SIG-M5 treated with dmso at 0.1 percent for 504 hours (cell line): Measurements from ENCODE around the gene CAMTA1.
"Not testable (repeated sequence)": the region's sequence is repeated elsewhere in the genome, so short reads cannot be mapped to it uniquely, and the experiment has no call there.

Source experiments
- DNase-seq: peaks from one replicate; lab custom pipeline; 2025; ENCODE audit not compliant: unreplicated experiment; lab: John Stamatoyannopoulos, UW

Gene CAMTA1

DNA sequence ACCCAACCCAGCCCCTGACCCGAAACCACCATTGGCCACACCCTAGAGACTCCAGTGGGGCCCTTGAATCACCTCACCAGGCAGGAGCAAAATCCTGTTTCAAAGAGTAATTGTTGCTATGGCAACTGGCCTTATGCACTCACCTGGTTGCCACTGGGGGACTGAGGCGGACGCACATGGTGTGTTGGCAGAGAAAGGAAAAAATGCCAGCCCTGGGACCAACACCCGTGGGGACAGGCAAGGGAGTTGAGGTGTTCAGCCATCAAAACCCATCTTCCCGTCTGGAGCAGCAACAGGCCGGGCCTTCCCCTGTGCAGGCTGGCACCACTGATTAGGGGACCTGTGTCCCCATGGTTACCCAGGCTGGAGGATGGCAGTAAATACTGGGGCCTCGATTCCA is 590.1 kb downstream of the CAMTA1 start:
- no peak for DNase-seq

DNA sequence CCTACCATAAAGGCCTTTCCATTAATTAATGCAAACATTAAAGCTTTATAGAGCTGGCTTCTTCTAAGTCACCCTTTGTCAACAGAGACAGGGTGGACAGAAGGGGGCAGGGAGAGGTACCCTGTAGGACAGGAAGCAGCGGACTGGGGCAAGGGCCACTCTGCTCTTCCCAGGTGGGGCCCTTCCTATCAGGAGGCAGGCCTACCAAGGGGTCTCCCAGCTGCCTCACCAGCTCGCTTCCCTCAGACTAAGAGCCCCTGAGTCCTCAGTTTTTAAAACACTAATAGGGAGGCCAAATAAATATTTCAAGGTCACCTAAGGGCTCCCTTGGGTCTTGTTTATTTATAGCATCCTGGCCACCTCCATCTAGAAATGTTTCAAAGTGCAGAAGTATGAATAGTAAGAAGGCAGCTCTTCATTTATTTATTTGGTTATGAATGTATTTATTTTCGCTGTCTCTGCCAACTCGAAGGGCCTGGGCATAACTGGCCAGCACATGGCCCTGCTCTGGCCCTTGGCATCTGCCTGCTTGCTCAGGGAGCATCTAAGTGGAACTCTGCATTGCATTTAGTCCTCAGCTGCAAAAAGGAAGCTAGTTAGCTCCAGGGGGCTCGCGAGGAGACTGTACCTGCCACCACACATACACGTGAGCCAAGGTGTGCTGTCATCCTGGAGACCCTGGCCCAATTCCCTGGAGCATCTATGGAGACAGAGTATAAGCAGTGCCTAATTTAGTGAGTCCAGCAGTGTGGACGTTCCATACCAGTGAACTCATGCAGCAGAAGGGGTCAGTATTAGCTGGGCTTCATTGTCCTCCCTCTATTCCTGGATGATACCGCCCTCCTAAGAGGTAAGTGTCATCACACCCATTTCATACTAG is 590.8 kb downstream of the CAMTA1 start:
- DNase-seq = no peak

DNA sequence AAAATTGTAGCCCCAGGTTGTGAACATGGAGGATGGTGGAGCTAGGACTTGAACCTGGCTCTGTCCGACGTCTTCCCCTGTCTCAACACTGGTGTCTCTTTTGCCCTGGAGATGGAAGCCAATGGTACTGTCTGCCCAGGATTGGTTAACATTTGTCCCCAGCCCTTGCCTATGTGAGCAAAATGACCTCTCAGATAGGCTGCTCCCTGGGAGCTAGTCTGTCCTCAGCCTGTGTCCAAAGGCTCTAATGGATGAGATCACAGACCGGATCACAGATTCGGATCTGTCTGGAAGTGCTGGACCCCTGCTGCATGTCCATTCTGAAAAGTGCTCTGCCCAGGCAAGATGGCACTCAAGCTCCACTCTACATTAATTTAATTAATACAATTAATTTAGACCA is 591.4 kb downstream of the CAMTA1 start:
- DNase-seq = no peak

DNA sequence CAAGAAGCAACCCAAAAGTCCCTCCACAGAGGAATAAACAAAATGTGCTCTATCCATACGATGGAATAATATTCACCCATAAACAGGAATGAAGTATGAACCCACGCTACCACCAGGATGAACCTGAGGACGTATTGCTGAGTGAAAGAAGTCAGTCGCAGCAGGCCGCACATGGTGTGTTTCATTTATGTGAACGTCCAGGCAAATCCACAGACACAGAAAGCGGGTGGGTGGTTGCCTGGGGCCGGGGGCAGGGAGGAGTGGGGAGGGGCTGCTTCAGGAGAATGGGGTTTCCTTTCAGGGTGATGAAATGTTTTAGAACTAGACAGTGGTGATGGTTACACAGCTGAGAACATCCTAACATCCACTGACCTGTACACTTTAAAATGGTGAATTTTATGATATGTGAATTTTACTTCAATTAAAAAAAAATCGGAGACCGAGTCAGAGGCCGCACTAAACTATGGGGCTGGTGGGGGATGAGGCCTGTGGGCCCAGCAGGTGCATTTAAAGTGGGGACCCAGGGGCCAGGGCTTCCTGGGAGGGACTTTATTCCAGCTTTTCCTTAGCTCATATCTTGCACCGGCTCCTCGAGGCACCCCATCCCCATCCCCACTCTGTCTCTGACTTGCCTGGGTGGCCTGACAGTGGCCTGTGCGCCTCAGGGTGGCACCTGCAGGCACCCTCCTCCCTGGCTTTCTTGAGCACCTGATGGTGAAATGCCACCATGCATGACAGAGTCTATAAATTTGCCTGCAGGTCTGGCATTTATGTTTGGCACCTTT is 593.3 kb downstream of the CAMTA1 start:
- DNase-seq = no peak

DNA sequence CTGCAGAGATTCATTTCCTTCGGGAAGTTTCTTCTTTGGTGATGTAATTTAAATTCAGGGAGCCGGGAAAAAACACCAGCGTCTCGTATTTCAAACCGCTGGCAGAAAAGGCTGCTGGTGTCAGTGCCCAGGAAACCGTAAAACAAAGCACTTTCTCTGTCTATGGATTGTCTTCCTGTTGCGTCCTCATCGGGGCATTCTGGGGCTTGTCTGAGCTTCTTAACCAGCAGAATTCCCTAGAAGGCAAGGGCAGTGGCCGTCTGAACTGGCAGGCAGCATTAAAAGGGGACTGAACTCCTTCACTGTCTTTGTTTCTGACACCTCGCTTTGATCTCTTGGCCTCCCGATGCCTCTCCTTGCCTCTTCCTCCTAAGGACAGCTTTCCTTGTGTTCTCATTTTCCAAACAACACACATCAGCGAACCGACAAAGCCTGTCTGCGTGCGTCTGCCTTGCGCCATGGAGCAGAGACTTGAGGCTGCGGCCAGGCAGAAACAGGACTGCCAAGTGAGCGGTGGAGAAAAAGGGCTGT is 594.3 kb downstream of the CAMTA1 start:
- DNase-seq = no peak

DNA sequence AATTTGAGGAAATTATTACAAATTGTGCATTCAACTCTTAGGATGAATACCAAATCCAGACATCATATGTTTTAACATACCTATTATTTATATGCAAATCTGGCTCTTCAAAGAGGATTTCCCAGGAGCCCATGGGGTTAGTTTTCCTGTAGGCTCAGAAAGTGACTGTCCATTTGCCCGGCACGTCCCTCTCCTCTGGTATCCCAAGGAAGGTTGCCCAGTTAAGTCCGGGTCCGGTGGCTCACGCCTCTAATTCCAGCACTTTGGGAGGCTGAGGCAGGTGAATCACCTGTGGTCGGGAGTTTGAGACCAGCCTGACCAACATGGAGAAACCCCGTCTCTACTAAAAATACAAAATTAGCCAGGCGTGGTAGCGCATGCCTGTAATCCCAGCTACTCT is 594.8 kb downstream of the CAMTA1 start:
- DNase-seq = not testable (repeated sequence)

DNA sequence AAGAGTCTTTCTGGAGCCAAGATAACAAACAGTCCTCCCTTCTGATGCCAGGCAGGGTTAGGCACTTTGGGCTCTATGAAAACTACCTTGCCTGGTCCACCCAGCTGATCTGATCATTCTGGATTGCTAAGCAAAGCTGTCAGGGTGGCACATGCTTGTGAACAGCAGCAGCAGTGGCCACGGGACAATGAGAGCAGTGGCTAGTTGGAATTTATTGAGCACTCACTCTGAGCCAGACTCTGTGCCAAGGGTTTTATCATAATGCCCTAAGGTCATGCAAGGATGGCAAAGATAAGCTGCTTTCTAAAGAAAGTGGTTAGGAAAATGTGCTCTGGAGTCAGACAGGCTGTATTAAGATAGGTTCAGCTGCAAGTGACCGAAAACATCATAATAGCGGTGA is 595.5 kb downstream of the CAMTA1 start:
- no peak for DNase-seq

DNA sequence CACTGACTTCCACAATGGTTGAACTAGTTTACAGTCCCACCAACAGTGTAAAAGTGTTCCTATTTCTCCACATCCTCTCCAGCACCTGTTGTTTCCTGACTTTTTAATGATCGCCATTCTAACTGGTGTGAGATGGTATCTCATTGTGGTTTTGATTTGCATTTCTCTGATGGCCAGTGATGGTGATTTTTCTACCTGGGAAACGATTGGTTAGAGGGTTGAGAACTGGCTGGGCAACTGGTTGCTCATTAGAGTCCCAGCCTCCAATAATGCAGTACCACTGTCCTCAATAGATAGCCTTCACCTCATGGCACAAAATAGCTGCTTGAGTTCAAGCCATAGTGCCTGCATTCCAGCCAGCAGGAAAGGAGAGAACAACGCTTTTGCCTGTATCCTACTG is 596.5 kb downstream of the CAMTA1 start:
- not testable (repeated sequence) for DNase-seq

DNA sequence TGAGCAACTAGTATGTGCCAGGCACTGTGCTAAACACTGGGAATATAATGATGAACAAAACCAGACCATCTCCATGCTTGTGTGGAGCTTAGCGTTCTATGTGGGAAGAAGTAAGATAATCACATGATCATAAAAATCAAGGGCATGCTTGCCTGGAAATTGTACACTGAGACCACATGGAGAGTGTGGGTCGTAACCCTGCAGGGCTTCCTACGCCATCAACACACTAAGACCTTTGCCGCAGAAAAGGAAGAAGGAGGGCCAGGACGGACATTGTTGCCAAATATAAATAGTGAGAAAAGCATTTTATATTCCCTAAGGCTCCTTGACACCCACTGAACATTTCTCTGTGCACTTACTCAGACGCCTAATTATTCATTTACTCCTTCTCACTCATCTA is 597.7 kb downstream of the CAMTA1 start:
- DNase-seq = no peak

DNA sequence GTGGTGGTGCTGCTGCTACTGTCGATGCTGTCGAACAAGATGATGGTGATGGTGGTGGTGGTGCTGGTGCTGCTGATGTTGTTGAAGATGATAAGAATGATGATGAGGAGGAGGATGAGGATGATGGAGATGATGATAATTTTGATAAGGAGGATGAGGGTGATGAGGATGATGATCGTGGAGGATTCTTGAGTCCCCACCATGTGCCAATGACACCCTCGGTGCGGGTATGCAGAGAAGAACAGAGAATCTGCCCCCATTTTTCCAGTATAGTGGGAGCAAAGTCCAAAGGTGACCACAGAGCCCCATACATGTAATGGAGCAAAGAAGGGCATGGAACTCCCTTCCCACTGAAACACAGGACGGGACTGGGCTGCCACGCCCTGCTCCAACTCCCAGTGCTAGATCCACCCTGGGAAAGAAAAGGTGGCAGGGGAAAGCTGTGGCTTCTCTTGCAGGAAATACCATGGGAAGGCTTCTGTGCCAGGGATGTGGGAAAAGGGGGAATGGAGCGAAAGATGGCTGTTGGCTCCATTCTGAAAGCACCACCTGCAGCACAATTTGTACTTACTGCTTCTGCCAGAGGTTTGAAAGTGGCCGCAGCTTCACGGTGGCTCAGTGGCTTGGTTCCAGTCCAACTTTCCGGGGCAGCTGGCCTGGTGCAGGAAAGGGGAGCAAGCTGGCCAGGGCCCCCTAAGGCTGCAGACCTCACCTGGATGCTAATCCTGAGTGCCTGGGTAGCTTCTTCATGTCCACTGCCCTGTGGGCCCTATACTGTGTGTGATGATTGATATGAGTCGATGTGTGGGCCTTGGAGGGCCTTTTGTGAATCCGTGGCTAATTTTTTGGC is 598.6 kb downstream of the CAMTA1 start:
- DNase-seq = no peak

DNA sequence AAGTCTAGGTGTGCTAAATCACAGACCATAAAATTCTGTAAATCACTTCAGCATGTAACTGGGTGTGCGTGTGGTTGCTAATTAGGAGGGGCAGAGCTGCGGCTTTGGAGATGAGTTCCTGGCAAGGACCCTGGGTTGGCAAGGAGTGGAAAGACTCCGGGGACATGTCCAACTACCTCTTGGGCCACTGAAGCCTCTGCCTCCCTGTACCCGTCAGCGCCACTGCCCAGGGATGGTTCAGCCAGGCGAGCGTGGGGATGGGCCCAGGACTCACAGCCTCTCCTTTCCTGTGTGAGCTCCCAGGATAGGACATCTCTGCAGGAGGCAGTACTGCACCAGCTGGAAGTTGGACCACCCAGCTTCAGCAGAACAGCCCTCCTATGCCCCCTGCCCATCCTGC is 599.4 kb downstream of the CAMTA1 start:
- no peak for DNase-seq

DNA sequence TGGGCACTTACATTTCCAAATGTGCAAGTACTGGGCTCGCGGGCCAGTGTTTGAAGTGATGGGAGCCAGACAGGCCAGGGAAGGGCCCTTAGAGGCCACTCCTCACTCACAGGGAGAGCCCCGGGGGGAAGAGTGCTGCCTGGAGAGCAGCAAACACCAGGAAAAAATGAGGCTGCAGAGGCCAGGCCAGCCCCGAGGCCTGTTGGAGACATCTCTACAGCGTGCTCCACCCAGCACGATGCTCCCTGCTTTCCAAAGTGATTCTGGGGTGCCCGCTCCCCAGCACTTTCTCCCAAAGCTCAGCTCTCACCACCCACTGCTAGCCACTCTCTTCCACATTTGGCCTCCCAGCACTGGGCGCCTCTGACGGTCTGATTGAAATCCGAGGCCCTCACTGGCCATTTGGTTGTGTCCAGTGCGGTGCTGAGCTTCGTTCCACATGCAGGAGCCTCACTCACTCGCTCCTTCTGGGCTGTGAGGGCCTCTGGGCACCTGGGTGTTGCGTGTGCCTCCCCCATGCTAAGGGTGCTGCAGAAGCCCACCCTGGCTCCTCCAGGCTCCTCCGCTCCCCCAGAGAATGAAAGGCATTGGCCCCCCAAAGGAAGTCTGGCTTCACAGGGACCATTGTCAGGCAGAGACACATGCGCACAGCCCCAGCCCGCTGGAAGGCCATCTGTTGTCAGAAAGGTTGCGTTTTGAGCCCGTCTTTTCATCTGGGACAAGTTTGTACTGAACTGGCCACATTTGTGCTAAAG is 600.4 kb downstream of the CAMTA1 start:
- no peak for DNase-seq

DNA sequence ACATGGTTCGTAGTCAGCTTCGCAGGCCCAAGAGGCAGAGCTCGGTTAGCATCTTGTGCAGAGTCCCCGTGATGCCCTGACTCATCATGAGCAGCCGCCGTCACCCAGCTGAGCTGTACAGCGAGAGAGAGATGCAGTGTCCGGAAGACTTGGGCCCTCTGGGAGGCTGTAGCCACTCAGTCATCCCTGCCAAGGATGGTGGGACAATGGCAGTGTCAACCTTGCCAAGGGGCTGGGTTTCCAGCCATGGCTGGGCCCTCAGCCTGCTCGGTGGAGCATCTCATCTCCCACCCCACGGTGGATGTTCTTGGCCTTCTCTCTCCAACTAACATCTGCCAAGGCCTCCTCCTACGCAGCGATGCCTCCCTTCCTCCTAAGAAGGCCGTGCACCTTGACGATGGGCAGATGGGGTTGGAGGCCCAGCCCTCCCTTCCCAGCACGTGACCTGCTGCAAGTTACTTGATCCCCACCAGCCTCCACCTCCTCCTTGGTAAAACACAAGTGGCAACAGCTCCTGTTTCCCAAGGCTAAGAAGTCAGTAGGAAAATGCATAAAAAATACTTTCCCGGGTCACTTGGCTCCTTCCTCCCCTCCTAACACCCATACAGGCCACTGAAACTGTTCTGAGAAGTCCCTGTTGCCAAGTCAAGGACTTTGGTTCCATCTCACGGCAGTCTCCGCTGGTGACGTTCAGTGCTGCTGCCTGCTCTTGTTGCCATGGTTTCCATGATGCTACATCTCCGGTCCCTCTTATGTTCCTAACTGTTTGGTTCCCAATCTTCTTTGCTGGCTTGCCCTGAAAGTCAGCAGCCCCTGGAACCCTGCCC is 601.2 kb downstream of the CAMTA1 start:
- DNase-seq = no peak

DNA sequence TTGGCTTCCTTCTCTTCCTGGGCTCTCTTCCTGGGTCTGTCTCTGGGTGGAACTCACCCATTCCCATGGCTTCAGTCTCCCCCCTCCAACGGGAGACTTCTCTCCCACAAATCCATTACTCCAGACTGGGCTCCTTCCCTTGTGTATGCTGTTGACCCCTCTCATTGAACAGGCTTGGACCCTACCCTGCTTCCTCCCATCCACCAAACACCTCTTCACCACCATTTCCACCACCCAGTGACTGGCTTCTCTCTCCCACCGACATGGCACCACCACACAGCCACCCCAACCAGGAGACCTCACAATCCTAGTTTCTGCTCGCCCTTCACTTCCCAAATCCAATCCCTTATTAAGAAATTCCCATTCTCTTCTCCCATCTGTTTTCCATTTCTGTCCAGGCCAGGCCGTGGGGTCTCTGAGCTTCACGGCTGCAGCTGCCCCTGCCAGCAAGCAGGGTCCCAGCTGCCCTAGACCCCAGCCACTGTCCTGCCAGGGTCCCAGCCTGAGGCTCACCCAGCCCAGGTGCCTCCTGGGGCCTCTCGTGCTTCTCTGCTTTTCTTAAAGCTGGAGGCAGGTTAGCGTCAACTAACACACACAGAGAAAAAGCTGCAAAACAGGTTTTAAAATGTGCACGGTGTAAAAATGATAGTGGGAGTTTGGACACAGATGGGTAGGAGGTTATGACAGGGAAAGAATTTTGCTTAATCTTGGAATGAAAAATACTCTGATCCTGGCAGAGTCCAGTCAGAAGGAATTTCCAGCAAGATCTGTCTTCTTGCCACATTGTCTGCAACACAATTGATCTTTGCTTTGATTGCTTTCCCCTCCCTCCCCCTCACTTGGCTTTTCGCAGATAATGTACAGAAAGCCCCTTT is 602.0 kb downstream of the CAMTA1 start:
- no peak for DNase-seq

DNA sequence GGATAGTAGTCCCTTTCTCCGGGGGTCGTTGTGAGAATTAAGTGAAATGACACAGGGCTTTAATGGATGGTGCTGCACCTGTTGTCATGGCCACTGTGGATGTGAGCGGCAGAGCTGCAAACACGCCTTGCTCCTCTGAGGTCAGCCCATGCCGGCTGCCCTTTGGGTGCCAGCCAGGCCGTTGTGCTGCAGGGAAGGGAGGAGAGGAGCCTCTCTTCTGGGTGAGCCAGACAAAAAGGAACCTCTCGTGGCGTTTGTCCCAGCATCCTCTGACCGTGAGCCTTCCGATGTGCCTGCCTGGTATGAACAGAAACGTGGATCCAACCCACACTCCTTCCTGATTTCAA is 602.9 kb downstream of the CAMTA1 start:
- DNase-seq = no peak

DNA sequence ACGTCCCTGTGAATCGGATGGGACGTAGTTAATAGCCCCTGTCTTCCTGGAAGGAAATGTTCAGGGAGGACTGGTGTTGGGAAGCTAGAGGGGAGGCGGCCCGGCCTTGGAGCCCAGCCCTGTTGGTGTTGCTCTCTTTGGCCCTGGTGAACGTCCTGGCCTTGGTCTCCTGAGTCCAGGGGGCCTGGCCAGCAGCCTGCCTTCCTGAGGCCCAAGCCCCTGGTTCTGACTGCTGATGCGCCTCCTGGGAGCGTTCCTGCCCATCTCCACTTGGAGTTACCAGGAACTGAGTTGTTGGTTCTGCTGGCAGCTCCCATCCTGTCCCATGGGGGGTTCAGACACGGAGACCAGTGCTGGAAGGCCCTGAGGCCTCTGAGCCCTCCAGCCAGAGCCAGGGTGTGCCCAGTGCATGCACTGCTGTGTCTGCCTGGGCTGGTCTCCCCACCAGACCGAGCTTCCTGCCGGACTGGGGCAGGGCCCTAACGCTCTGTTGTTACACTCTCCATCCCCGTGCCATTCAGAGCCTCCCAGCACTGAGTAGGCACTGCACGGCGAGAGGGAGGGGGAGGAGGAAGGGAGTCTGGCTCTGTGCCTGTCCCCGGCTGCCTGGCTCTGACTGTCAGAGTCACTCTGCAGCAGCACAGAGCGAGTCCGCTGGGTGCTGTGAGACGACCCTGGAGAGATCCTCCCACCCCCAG is 603.4 kb downstream of the CAMTA1 start:
- DNase-seq = no peak

DNA sequence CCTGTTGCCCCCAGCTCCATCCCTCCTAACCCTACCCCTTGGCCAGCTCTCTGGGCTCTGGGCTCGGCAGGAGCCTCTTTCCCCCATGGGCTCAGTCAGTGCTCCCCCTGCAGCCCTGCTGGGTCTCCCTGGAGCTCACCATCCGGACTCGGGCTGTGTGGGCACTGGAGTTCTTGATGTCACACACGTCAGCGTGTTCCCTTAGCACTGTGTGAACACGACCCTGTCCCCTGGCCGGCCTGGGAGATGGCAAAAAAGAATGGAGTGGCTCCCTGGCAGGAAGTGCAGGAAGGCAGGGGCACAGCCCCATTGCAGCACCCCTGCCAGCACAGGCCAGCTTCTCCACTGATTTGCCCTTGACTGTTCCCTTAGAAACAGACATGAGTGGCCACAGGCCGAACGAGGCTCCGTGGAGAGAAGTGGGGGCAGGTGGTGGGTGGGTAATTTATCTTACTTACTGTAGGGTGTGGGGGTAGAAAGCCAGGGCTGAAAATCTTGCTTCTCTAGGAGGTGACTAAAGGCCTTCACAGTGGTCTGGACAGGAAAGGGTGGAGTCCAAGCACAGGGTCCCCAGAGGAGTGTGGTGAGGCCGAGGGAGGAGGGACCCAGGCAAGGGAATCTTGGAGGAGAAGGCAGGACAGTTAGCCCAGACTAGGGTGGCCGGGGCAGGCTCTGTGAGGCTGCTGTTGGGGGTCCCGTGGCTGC is 604.1 kb downstream of the CAMTA1 start:
- DNase-seq = no peak
